GM10266 (cell line): ENCODE results near the gene EIF4H.

ENCODE experiments used
- DNase-seq: peaks from one replicate; pipeline ENCODE4 v3.0.0; 2012; ENCODE audit errors: extremely low spot score
- TF ChIP-seq, protein P1 (sequence below): IDR thresholded peaks from 2 replicates; pipeline ENCODE4 v1.5.1; 2012; ENCODE audit warnings: mild to moderate bottlenecking, low read depth; ENCODE audit not compliant: control insufficient read depth, insufficient read depth; ENCODE audit errors: missing control alignments

EIF4H gene

DNA sequence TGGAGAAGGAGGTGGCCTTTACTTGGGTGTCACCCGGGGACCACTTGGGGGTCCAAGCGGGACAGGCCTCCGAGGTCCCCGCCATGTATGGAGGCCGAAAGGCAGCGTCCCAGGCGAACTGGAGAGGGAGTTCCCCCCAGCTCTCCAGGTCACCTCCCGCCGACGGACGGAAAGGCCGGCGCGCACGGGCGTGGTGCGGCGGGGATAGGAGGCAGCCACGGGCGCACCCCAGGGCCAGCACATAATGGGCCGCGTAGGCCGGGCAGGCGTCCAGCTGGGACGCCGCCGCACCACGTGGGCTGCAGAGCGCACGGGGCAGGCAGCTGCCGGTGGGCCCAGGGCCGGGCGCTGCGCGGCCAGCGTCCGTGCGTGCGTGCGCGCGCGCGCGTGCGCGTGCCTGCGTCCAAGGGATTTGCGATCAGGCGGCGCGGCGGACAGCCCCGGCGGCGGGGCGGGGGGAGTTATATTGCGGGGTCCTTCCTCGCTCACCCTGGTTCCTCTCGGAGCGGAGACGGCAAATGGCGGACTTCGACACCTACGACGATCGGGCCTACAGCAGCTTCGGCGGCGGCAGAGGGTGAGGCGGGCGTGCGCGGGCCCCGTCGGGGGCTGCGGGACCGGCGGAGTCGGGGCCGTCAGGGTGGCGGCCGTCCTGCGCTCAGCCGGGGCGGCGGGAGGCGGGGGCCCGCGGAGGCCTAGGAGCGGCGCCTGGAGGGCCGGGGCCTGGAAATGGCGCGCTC is at the start of gene EIF4H:
Gene EIF4H, plus strand, starts transcription at position 491 of the 740 bp plus-strand sequence. Its CDS starts 28 bp downstream, at position 519.
- TF ChIP-seq, protein P1, sequence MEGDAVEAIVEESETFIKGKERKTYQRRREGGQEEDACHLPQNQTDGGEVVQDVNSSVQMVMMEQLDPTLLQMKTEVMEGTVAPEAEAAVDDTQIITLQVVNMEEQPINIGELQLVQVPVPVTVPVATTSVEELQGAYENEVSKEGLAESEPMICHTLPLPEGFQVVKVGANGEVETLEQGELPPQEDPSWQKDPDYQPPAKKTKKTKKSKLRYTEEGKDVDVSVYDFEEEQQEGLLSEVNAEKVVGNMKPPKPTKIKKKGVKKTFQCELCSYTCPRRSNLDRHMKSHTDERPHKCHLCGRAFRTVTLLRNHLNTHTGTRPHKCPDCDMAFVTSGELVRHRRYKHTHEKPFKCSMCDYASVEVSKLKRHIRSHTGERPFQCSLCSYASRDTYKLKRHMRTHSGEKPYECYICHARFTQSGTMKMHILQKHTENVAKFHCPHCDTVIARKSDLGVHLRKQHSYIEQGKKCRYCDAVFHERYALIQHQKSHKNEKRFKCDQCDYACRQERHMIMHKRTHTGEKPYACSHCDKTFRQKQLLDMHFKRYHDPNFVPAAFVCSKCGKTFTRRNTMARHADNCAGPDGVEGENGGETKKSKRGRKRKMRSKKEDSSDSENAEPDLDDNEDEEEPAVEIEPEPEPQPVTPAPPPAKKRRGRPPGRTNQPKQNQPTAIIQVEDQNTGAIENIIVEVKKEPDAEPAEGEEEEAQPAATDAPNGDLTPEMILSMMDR: no peak
- DNase-seq: peak; percentile 97

GRCh38 chr7:74126220-74126880 is 47.8 kb upstream of the EIF4H start:
- DNase-seq: no peak
- TF ChIP-seq, protein P1: no peak

- no peak for DNase-seq
- TF ChIP-seq, protein P1: no peak
These were observed 44.3 kb upstream of the EIF4H start for GRCh38 chr7:74129887-74130286.

- TF ChIP-seq, protein P1: no peak
- no peak for DNase-seq
These were observed 43.6 kb upstream of the EIF4H start for GRCh38 chr7:74130518-74130917.

DNA sequence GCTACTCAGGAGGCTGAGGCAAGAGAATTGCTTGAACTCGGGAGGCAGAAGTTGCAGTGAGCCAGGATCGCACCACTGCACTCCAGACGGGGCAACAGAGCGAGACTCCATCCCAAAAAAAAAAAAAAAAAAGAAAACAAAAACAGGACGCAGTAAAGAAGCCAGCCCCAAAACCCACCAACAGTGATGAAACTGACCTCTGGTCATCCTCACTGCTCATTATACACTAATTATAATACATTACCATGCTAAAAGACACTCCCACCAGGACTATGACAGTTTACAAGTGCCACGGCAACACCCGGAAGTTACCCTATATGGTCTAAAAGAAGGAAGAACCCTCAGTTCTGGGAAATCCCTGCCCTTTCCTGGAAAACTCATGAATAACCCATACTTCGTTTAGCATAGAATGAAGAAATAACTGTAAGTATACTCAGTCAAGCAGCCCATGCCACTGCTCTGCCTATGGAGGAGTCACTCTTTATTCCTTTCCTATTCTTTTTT is 40.0 kb upstream of the EIF4H start:
- TF ChIP-seq, protein P1: no peak
- no peak for DNase-seq

DNA sequence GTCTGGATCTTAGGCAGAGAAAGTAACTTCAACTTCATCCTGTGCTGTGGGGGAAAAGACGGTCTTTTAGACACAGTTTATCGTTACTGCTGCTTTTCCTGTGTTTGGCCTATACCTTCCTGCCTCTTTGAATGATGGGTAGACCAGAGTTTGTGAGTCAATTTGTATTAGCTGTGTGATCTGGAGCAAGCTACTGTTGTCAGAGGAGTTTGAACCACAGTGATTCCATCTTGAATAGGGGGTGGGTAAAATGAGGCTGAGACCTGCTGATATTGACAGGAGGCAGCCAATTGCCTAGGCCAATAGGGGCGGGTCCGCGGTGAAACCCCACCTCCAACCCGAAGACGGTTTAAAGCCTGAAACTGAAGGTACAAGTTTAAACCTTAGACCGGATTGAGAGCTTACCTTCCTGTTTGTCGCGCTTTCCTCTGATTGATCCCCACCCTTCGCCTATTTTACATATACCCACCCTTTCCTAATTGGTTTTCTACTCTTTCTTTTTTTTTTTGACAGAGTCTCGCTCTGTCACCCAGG is 35.8 kb upstream of the EIF4H start:
- DNase-seq: no peak
- TF ChIP-seq, protein P1: no peak
